HG02884 (cell line): Measurements from ENCODE around the gene PTPRD.

ENCODE experiments used
- ATAC-seq: cut with Tn5 transposase; IDR thresholded peaks from one replicate; pipeline ENCODE4 v1.9.1; 2021; ENCODE audit warnings: mild to moderate bottlenecking, moderate library complexity; ENCODE audit not compliant: unreplicated experiment

PTPRD gene

GRCh38 chr9:8751406-8751930 is 1861.3 kb downstream of the PTPRD start:
- ATAC-seq, result no peak

GRCh38 chr9:8750639-8751051 is 1862.2 kb downstream of the PTPRD start:
- ATAC-seq, result no peak

- ATAC-seq, result no peak
Measured at GRCh38 chr9:8745347-8745746, 1867.5 kb downstream of the PTPRD start.

GRCh38 chr9:8738945-8739344 is 1873.9 kb downstream of the PTPRD start:
- ATAC-seq, result no peak

- ATAC-seq, result no peak
Measured at GRCh38 chr9:8736805-8737204, 1876.0 kb downstream of the PTPRD start.

DNA sequence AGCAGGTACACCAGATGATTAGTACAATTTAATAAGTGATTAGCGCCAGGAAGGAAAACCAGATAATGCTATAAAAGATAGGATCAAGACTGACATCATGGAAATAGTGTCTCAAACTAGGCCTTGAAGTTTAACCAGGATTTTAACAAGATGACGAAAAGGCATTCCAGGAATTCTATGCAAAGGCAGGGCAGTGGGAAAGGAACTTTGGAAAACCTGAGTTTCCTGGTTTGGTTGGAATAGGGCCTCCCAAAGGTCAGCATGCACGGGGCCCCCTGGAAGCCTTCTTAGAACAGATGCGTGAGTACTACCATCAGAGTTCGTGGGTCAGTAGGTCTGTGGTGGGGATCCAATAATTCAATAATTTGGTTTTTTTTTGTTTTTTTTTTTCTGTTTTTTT is 1878.0 kb downstream of the PTPRD start:
- ATAC-seq, result no peak

- no peak for ATAC-seq
Measured at GRCh38 chr9:8733131-8733954, 1879.5 kb downstream of the PTPRD start.

DNA sequence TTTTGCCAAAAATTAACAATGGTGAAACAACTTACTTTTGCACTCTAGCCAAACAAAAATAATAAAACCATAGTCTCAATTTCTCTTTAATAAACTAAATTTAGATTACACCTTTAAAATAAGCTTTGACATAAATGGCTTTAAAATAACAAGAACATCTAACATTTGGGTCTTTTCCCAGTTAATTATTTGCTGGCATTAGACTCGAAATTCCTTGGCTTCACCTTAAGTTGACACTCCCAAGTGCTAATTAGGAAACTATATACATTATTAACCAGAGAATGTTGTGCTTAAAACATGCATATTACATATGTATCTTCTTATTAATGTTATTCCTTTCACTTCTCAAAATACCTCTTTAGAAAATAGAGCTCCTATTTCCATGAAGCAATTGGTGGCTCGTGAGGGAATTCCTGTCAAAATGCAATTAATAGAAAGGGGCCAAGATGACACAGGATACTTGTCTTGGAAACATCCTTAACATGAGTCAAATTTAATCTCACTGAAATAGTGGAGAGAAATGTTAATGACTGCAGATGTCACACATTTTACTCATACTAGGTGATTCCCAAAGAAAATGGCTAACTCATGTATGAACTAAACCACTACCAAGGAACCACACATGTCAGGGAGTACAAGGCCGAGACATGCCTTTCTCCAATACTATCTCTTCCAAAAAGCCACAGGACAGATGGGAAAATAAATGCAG is 1880.3 kb downstream of the PTPRD start:
- ATAC-seq, result no peak

- no peak for ATAC-seq
Measured at GRCh38 chr9:8730618-8731017, 1882.2 kb downstream of the PTPRD start.

- ATAC-seq, result no peak
Measured at GRCh38 chr9:8728910-8729309, 1883.9 kb downstream of the PTPRD start.

DNA sequence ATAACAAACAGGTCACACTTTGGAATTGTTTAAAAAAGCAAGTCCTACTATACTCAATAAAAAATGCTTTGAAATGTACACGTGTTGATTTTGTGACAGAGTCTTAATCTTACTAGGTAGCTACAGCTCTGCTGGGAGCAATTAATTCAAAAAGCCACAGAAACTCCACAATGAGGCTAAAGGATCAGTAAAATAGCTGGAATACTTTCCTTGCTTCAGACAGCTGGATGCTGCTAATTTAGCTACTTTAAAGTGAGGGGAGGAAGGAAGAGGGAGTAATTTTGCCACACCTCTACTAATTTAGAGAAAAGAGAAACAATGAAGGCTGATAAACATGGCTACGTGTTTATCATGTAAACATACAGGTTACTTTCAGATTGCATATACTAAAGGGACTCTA is 1885.6 kb downstream of the PTPRD start:
- no peak for ATAC-seq

GRCh38 chr9:8726692-8727091 is 1886.1 kb downstream of the PTPRD start:
- ATAC-seq, result no peak

GRCh38 chr9:8725635-8726034 is 1887.2 kb downstream of the PTPRD start:
- no peak for ATAC-seq

DNA sequence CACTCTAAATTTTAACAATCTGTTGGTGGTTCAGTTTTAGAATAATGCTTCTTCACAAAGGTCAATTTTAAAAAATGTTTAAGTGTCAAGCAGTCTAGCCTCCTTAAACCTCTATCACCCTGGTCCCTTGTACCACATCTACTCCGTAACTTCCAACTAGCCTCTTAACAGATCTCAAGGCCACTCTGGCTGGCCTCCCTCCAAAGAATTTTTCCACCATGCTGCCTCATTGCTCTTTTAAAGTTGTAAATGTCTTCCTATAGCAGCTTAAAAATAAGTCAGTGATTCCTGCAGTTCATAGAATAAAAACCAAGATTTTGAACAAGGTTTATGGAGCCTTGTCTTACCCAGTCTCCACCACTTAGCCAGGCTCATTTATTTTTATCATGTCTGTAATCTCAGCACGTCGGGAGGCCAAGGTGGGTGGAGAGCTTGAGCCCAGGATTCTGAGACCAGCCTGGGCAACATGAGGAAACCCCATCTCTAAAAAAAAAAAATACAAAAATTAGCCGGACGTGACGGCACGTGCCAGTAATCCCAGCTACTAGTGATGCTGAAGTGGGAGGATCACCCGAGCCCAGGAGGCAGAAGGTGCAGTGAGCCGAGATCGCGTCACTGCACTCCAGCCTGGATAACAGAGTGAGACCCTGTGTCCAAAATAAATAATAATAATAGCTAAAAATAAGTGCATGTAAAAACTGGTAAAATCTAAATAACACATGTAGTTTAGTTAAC is 1888.4 kb downstream of the PTPRD start:
- no peak for ATAC-seq

- no peak for ATAC-seq
Measured at GRCh38 chr9:8723195-8723594, 1889.6 kb downstream of the PTPRD start.

DNA sequence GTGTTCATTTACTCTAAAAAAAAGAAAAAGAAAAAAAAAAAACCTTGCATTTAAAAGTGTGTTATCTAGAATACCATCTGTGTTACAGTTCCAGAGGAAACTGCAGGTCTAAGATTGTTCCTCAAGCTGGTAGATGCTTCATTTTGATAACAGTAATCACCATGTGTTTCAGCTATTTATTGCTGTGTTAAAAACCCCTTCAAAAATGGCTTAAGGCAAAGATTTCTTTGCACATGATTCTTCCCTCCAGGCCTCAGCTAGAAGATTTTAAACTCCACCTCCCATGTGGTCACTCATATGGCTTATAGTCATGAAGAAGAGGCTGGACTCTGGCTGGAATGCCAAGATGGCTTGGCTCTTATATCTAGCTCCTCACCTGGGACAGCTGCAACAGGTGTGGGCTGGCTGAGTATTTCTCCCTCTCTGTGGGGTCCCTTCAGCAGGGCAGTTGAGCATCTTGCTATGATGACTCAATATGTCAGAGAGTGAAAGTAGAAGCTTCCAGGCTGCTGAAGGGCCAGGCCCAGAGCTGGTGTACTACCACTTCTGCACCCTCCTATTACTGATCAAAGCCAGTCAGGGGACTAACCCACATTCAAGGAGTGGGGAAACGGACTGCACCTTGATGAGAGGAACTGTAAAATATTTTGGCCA is 1892.8 kb downstream of the PTPRD start:
- no peak for ATAC-seq

DNA sequence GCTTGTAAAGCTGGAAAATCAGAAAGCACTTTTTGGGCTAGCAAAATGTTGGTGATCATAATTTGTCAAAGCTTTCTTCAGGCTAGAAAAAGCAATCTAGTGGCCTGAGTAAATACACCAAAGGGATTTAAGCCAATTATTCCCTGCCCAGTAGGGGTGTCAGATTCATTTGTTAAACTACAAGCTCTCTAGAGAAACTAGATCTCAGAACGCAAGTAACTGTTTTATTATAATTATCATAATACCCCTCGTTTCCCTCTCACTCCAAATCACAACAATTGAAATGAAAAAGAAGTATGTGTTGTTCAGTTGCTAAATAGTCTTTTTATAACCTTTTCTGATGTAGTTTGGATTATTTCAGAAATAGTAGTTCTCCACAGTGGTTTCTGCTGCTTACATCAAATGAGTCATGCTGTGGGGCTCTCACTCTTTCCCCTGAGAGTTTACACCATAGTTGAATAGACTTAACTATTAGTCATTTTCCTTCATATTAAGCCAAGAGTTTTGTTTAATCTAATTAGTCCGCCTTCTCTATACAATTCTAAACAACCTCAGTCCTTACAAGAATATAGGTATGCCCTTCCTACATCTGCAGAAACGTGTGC is 1894.6 kb downstream of the PTPRD start:
- ATAC-seq, result no peak

DNA sequence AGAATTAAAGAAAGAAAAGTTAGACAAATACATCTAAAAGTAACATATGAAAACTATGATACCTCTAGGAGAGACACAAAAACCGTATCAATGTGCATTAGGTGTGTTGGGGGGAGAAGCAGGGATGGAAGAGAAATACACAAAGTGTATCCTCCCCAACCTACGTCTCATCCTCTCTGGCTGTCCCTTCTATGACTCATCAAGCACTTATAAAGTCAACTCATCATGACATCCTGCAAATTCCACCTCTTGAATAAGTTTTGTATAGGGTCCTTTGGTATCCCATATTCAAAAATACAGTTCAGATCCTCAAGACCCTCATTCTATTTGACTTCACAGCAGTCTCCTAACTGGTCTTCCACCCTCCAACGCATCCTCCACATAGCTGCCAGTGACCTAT is 1895.7 kb downstream of the PTPRD start:
- ATAC-seq, result no peak

DNA sequence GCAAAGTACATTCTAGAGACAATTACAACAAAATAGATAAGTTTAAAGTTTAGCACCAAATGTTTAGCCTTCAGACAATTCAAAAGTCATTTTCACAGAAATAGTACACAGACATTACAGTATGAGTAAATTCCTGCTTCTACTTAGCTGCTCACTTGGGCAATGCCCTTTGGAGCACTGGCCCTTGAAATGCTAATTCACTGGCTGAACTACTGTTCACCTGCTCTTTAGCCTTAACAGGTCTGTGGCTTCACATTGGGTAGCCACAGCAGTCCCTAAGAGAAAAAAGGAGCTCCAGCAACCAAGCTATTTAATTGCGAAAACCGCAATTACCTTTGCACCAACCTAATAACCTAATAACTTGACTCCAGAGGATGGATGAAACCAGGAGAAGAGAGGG is 1897.0 kb downstream of the PTPRD start:
- ATAC-seq, result no peak

DNA sequence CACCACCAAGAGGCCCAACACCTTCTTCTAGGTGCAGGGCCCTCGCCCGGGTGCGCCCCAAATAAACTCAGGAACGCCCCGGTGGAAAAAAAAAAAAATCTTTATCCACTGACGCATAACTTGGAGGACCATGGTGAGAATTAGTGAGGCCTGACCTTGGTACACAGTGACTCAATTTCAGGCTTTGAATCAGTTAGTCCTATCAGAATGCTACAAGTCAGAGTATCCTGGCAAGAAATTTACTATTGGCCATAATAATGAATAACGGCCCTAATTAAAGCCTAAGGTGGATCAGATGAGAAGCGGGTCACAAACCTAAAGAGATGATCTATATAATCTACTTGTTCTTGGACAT is 1899.0 kb downstream of the PTPRD start:
- no peak for ATAC-seq
